Stimulated activated CD8-positive, alpha-beta memory T cell treated with anti-CD3 and anti-CD28 coated beads, Interleukin-2, amount 100 ng/mL, for 1 hour (primary cell): ENCODE data around the gene CDK5RAP2.

Experiments used
- DNase-seq, 2 donors: peaks; one replicate each; pipeline ENCODE4 v3.0.0-alpha.2; 2020; ENCODE audit warnings: low read depth in 2 of 2

Gene CDK5RAP2

DNA sequence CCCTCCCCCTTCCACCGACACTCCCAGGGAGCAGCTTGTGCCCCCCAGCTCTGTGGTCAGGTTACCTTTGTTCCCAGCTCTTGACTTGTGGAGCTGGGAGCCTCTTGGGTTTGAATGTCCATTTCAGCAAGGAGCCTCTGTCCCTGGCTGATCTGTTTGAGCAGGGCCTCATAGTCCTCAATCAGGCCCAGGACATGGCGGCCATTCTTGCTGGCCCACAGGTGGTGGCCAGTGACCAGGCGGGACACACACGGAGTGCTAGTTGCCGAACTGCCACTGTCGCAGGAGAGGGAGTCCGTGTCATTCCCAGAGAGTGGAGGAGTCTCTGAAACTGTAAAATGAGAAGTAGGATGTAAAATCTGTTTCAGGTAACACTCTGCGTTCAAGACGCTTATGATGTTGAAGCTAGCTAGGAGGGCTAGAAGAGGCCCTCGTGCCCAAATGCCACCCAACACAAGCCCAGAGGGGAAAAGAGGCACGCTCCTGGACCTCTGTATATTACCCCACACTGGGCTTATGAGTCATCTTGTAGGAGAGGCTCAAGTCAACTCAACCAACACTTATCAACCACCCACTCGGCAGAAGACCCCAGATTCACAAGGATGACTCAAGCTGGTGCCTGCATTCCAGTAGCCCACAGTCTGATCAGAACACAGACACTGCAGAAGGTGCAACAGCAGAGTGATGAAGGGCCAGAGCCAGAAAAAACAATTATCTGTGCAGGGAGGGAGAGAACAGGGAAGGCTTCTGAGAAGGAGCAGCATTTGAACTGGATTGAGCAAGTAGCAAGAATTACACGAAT lies 177.0 kb downstream of the CDK5RAP2 start:
- no peak for DNase-seq

DNA sequence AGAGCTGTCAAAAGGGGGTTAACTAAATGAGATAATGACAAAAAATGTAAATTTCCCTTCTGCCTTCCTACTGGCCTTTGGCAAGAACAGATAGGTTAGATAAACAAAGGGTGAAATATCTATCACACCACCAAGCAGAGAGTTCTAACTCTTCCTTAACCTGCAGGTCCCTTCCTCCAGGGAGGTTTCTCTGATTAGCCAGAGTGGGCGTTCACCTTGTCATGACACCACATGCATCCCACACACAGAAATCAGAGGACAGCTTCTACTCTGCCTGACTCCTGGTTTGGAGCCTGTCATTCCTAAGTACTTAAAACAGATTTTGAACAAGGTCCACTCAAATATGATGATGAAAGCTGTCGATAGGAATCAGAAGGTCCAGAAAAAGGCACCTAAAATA lies 180.0 kb downstream of the CDK5RAP2 start:
- no peak for DNase-seq

DNA sequence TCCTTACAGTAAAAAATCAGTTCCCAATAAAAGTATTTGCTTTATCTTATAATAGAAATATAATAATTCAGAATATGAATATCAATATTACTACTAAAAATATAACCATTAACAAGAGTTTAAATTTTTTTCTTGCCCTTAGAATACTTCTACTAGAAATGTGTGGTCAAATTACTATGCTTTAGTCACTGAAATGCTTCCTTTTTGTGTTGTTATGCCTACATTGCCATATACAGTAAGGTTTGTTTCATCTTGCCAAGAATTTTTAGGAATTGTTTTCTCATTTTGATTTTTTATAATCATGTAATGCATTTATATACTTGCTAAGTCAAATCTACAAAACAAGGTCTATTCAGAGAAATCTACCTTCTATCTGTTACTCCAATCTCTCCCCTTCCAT lies 181.7 kb downstream of the CDK5RAP2 start:
- no peak for DNase-seq

- no peak for DNase-seq
These were observed 182.5 kb downstream of the CDK5RAP2 start for GRCh38 chr9:120397453-120397852.

DNA sequence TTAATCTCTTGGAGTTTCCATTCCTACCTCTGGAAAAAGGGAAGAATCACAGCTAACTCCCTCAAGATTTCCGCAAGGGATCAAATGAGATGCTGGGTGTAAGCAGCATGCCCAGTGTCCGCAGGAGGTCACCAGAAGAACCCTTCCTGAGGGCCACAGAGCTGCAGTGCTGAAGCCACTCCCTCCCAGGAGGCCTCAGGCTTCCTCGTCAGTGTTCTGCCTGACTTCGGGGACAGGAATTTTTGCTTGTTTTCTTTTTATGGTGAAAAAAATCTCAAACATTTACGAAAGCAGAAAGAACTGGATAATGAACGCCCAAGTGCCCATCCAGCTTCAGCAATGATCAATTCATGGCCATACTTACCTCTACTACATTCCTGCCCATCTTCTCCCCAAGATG lies 183.0 kb downstream of the CDK5RAP2 start:
- no peak for DNase-seq

- DNase-seq = no peak
These were observed 183.5 kb downstream of the CDK5RAP2 start for GRCh38 chr9:120396418-120396817.

DNA sequence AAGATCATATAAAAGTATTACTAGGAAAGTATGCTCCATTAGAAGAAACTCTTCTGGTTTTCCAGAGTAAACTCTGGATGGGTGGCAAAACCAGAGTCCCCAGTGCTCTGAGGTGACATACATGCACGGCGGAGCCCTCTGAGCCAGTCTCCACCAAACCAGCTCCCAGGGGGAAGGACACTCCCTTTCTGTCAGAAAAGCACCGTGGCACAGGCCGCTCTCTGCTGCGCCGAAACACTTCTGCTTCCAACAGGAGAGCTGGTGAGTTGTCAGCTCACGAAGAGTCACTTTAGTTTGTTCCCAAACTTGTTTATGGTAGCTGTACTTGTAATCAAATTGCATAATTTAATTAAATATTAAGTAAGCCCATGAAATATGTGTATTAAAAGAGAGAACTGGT lies 184.6 kb downstream of the CDK5RAP2 start:
- no peak for DNase-seq

- no peak for DNase-seq
These were observed 185.8 kb downstream of the CDK5RAP2 start for GRCh38 chr9:120394058-120394669.

GRCh38 chr9:120393386-120394057 lies 186.4 kb downstream of the CDK5RAP2 start:
- DNase-seq = no peak

DNA sequence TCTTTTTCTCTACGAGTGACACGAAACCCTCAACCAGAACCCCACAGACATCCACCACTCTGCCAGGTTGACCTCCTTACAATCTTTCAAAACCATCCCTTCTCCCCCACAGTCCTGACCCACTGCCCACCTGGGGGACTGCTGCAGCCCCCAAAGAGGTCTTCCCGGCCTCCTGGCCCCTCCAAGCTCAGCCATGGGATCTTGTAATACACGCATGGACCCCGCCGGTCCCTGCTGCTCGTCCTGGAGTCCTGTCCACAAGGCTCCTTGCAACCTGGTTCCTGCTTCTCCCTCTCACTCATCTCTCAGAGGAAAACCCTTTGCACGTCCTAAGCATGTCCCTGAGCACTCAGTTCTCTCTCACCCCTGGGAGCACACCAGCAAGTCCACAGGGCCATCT lies 187.3 kb downstream of the CDK5RAP2 start:
- no peak for DNase-seq

GRCh38 chr9:120392245-120392644 lies 187.7 kb downstream of the CDK5RAP2 start:
- DNase-seq = no peak

DNA sequence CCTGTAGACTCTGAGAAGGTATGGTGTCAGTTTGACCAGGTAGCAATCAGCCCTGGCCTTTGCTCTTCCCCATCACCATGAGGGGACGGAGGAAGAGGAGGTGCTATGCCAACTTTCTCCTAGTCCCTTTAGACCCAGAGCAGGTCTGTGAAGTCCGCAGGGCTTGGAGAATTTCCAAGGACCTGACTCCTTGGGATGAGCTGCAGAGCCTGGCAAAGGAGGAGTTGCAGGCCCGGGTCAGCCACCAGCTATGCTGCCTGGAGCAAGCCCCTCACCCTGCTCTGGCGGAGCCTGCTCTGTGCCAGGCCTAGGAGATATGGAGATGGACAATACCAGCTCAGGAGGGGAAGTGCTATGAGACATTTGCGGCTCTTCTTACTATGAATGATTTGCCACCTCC lies 188.3 kb downstream of the CDK5RAP2 start:
- DNase-seq = no peak

- DNase-seq = no peak
These were observed 189.3 kb downstream of the CDK5RAP2 start for GRCh38 chr9:120390637-120391190.

GRCh38 chr9:120389867-120390266 lies 190.1 kb downstream of the CDK5RAP2 start:
- DNase-seq = no peak

GRCh38 chr9:120389300-120389699 lies 190.7 kb downstream of the CDK5RAP2 start:
- no peak for DNase-seq

DNA sequence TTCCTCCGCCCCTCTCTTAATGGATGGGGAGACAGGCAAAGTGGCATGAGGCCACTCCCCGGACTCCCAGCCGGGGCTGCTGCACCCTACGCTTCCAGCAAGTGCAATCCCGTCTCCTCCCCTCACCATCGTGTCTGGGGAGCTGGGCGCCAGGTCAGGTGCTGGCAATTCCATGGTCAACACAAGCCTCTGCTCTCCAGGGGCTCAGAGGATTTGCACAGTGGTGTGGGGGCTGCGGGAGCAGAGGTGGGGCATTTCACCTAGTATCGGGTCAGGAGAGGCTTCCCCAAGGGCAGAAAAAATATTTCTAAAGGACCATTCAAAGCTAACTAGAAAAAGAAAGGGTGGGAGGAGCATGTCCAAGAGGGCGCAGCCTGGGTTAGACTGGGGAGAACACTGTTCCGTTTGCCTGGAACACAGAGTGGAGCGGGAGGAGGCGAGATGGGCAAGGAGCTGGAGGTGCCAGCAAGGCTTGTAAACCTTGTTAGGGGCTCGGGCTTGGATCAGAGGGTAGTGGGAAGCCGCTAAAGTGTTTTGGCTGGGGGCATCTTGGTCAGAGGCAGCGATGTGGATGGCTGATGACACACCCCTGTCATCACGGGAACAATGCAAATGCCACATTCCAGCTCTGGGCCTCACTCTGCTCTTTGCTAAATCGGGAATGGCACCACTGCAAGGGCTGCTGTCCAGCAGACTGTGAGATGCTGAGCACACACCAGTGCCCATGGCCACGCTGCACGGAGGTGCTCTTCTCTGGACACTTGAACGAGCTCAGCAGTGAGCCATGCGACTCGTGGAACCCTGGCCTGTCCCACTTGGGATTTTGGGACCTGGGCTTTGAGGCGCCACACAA lies 191.7 kb downstream of the CDK5RAP2 start:
- DNase-seq = no peak

GRCh38 chr9:120387257-120388002 lies 192.5 kb downstream of the CDK5RAP2 start:
- no peak for DNase-seq

DNA sequence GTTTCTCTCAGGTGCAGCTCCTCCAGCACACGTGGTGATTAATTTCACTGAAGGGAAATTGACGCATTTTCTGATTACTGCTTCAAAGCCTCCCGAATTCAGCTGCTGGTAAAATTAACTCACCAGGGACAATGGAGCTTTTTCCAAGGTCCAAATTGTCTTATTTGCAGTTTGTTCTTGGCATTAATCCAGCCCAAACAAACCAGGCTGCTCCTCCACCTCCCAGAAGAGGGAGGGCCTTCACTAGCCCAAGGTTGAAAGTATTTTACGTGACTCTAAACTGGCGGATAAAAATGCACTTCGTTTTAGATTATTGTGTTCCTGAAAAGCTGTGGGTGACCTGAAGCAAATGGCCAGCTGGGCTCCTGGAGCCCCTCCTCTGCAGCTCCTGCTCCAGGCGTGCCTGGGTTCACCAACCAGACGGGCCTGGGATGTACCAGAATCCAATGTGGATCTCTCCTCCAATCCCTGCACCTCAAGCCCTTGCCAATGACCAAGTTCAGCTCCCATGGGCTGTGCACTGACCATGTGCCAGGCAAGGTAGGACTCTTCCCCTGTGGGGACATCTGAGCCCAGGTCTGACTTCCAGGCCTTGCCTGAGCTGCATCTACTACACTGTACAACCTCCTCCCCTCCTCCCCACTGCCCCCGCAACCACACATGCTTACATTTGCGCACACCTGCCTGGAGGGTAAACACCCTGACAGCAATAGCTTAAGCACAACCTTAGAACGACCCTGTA lies 193.4 kb downstream of the CDK5RAP2 start:
- no peak for DNase-seq

- no peak for DNase-seq
These were observed 194.2 kb downstream of the CDK5RAP2 start for GRCh38 chr9:120385606-120386389.

DNA sequence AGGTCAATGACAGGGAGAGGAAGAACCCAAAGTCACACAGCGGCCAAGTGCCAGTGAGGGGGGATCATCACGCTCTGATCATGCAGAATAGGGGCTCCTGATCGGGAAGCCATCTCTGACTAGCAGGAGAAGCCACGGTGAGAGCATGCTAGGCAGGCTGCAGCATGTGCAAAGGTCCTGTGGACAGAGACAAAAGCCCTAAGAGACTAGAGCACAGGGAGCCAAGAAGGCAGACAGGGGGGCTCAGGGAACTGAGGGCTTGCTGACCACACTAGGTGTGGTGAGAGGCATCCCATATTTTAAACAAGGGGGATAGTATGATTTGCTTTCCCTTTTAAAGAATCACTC lies 195.1 kb downstream of the CDK5RAP2 start:
- no peak for DNase-seq
